DMS79 (cell line): ENCODE measurements around the gene UFSP2.

ENCODE experiments used
- DNase-seq: peaks from one replicate; lab custom pipeline; 2025; lab: John Stamatoyannopoulos, UW

The UFSP2 gene

GRCh38 chr4:185425647-185426352 is at the start of gene UFSP2:
Gene UFSP2 (minus strand): TSS chr4:185425964. CDS start chr4:185425868, 96 bp downstream.
- peak; percentile 44 for DNase-seq

- no peak for DNase-seq
Measured at GRCh38 chr4:185473247-185473646, 47.5 kb upstream of the UFSP2 start.

GRCh38 chr4:185472103-185472542 is 46.4 kb upstream of the UFSP2 start:
- DNase-seq: no peak

GRCh38 chr4:185471235-185472102 is 45.7 kb upstream of the UFSP2 start, which contains the start of gene CCDC110:
Gene CCDC110 (minus strand): TSS chr4:185471733. CDS start chr4:185471683, 50 bp downstream.
- peak; percentile 37 for DNase-seq

GRCh38 chr4:185470501-185471195 is 44.9 kb upstream of the UFSP2 start:
- no peak for DNase-seq

- no peak for DNase-seq
Measured at GRCh38 chr4:185469580-185470154, 43.9 kb upstream of the UFSP2 start.

- DNase-seq: no peak
Measured at GRCh38 chr4:185468999-185469398, 43.2 kb upstream of the UFSP2 start.

- no peak for DNase-seq
Measured at GRCh38 chr4:185467991-185468390, 42.2 kb upstream of the UFSP2 start.

- no peak for DNase-seq
Measured at GRCh38 chr4:185467101-185467500, 41.3 kb upstream of the UFSP2 start.

GRCh38 chr4:185465707-185466106 is 39.9 kb upstream of the UFSP2 start:
- DNase-seq: no peak

GRCh38 chr4:185464887-185465286 is 39.1 kb upstream of the UFSP2 start:
- DNase-seq: no peak

GRCh38 chr4:185464183-185464582 is 38.4 kb upstream of the UFSP2 start:
- no peak for DNase-seq

GRCh38 chr4:185463541-185463940 is 37.8 kb upstream of the UFSP2 start:
- DNase-seq: no peak

GRCh38 chr4:185461565-185461964 is 35.8 kb upstream of the UFSP2 start:
- no peak for DNase-seq

- no peak for DNase-seq
Measured at GRCh38 chr4:185457136-185457535, 31.4 kb upstream of the UFSP2 start.

GRCh38 chr4:185456131-185456530 is 30.4 kb upstream of the UFSP2 start:
- DNase-seq: no peak

GRCh38 chr4:185445209-185445608 is 19.4 kb upstream of the UFSP2 start:
- no peak for DNase-seq

GRCh38 chr4:185441479-185441878 is 15.7 kb upstream of the UFSP2 start:
- no peak for DNase-seq

- DNase-seq: no peak
Measured at GRCh38 chr4:185437809-185438208, 12.0 kb upstream of the UFSP2 start.

GRCh38 chr4:185435466-185435865 is 9.7 kb upstream of the UFSP2 start:
- DNase-seq: no peak

- DNase-seq: no peak
Measured at GRCh38 chr4:185429660-185430059, 3.9 kb upstream of the UFSP2 start.
